Left lung (tissue), 10 donors: ENCODE results near the gene CAPN5. TPM values are rescaled to one million over a fixed set of nuclear protein-coding genes. Genes with fewer than 3 reads are reported as not detected.

Experiments used
- ATAC-seq: fragments of 200-7000 bp; cut with Tn5 transposase; one replicate; pipeline ENCODE4 v1.9.1; 2020; ENCODE audit warnings: moderate library complexity
- DNase-seq, 4 donors: peaks; one replicate each; pipeline ENCODE4 v3.0.0-alpha.2; 2013 to 2020
- H3K27ac ChIP-seq, 2 donors: fragments of 200-600 bp; sonication (generic) in 1 of 2; one replicate each; pipeline versions ENCODE4 v1.5.0 to v1.8.0; 2020 to 2021
- H3K27me3 ChIP-seq, 2 donors: fragments of 200-600 bp; sonication (generic) in 1 of 2; one replicate each; pipeline versions ENCODE4 v1.5.0 to v1.8.0; 2020 to 2021
- H3K36me3 ChIP-seq, 2 donors: fragments of 200-600 bp; sonication (generic) in 1 of 2; one replicate each; pipeline versions ENCODE4 v1.5.0 to v1.8.0; 2020 to 2021
- H3K4me1 ChIP-seq, 2 donors: fragments of 200-600 bp; one replicate each; pipeline ENCODE4 v1.8.0; 2021
- H3K4me3 ChIP-seq, 2 donors: fragments of 200-600 bp; sonication (generic) in 1 of 2; one replicate each; pipeline versions ENCODE4 v1.5.0 to v1.8.0; 2020 to 2021; ENCODE audit warnings: mild to moderate bottlenecking in 1 of 2
- H3K9me3 ChIP-seq, 2 donors: fragments of 200-600 bp; sonication (generic) in 1 of 2; one replicate each; pipeline versions ENCODE4 v1.5.0 to v1.8.0; 2020 to 2021
- CTCF ChIP-seq, 2 donors: fragments of 200-600 bp; sonication (generic) in 1 of 2; IDR thresholded peaks; one replicate each; pipeline versions ENCODE4 v1.5.0 to v1.8.0; 2021; ENCODE audit warnings: antibody characterized with exemption in 2 of 2
- intact Hi-C, 2 donors: fragments of 100-400 bp; cut with DNase I; formaldehyde crosslinking; loops; one replicate each; pipeline versions ENCODE4 v1.11.2 to v1.14.2; 2022
- polyA plus RNA-seq, 6 donors: library from polyadenylated mRNA; unstranded; fragments of 120-200 nt; gene quantifications; one replicate each; pipeline ENCODE4 v1.2.1, GENCODE V29; 2013; ENCODE audit not compliant: insufficient read length in 6 of 6
- total RNA-seq, 2 donors: library from RNA; stranded (reverse); fragmentation: NEBNext Ultra II Directional; extraction: Animal tissue kit (Norgen Biotek cat#: 25700); gene quantifications; one replicate each; pipeline ENCODE4 v1.2.1, GENCODE V29; 2021
- donor health status: DM: no; HTN: yes; CAD: no.
- donor health status: DM: no; HTN: no; CAD: no.

CAPN5 gene
- total and polyA plus RNA-seq, 8 donors: 11.7 to 32.9 (median 24.8) TPM

DNA sequence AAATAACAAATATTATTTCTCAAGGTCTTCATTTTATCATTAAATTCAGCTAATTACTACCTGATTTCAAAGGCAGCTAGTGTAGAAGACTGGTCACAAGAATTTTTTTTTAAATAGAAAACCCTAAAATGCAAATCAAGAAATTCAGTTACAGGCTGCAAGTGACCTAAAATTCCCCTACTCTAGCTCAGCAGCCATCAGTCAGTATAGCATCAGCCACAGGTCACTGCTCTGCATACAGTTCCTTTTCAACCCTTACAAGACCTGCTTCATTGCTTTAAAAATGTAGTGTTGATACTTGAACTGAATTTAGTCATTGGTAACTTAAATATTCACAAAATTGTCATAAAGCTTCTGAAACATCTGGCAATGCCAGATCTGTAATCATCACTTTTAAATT lies 42.0 kb upstream of the CAPN5 start:
- no peak for ATAC-seq
- Histone ChIP-seq H3K9me3 (no peaks in the 10 kb centered on the region), H3K36me3 (peaks cover 0 to 25% of the 10 kb centered on the region in 2 donors), H3K4me1 (peaks cover 0 to 9% of the 10 kb centered on the region in 2 donors), H3K27ac (no peak overlapping the region), H3K4me3 (no peak overlapping the region), H3K27me3 (no peaks in the 10 kb centered on the region)
- DNase-seq: no peak
- no peak for TF ChIP-seq CTCF (IDR thresholded peaks at IDR 0.05)
- intact Hi-C loops: no loop called here

DNA sequence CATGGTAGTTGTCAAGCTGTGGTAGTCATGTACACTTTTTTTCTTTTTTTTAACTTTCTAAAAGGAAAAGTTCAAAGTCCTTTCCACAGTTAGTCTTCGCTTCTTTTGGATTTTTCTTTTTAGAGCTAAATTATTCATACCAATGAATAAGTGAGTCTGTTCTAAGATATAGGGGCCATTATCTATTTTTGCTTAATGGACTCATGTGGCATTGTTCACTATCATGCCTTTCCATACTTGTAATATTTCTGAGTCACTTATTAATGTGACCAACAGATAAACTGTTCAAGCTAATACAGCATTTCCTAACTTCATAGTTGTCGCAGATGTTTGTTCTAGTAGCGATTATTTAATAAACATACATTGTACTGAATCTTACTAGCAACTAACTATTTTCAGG lies 40.5 kb upstream of the CAPN5 start:
- H3K4me1 ChIP-seq: peaks cover 0 to 3% of the 10 kb centered on the region in 2 donors

GRCh38 chr11:77026743-77027142 lies 40.0 kb upstream of the CAPN5 start:
- intact Hi-C loops: no loop called here
- Histone ChIP-seq H3K4me1 (peaks cover 0 to 3% of the 10 kb centered on the region in 2 donors), H3K27ac (no peak overlapping the region), H3K9me3 (no peaks in the 10 kb centered on the region), H3K36me3 (peaks cover 0 to 9% of the 10 kb centered on the region in 2 donors), H3K4me3 (no peak overlapping the region), H3K27me3 (peaks cover 0 to 18% of the 10 kb centered on the region in 2 donors)
- DNase-seq (no peak), ATAC-seq (peak; percentile 10)
- TF ChIP-seq CTCF (IDR thresholded peaks at IDR 0.05): no peak

More for the DNA sequence above, 40.5 kb upstream of the CAPN5 start:
- intact Hi-C loops: no loop called here
- Histone ChIP-seq H3K4me3 (no peak overlapping the region), H3K27ac (no peak overlapping the region), H3K9me3 (no peaks in the 10 kb centered on the region), H3K36me3 (peaks cover 0 to 11% of the 10 kb centered on the region in 2 donors), H3K27me3 (peaks cover 0 to 12% of the 10 kb centered on the region in 2 donors)
- ATAC-seq: no peak
- TF ChIP-seq CTCF (IDR thresholded peaks at IDR 0.05): no peak
- DNase-seq: no peak

DNA sequence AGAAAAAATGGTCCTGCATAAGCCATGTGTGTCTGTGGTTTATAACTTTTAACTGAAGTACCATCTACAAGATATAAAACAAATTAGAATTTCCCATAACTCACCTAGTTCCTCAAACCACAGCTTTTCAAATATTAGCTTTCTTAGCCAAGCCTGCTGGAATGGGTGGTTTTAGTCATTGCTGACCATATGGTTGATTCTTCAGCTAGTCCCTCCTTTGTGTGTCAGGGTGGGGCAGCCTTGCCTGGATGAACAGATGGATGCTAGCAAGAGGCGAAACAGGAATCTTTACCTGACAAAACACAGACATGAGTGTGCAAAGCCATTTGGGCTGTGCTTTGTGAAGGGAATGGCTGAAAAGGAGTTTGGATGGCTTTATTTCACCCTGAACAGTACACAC lies 39.5 kb upstream of the CAPN5 start:
- Histone ChIP-seq H3K27me3 (peaks cover 0 to 20% of the 10 kb centered on the region in 2 donors), H3K9me3 (no peaks in the 10 kb centered on the region), H3K4me3 (no peak overlapping the region), H3K36me3 (peaks cover 0 to 4% of the 10 kb centered on the region in 2 donors), H3K4me1 (peaks cover 0 to 3% of the 10 kb centered on the region in 2 donors), H3K27ac (no peak overlapping the region)
- ATAC-seq (peak; percentile 53), DNase-seq (no peak)
- intact Hi-C loops: no loop called here
- TF ChIP-seq CTCF (IDR thresholded peaks at IDR 0.05): no peak

DNA sequence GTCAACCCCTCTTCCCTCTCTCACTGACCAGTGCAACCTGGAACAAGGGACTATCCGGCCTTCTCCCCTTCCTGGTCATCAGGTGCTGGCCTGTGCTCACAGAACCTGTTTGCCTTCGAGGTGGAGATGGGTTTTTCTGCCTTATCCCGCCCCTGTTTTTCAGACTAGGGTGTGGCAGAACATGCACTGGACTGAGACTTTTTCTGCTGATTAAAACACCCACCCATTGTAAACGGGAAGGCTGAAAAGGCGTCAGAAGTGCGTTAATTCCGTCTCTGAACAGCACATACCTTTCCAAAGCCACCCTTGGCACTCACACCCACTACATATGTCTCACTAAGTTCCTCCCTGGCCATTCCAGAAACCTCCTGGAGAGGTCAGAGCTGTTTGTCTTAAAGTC lies 36.9 kb upstream of the CAPN5 start:
- no peak for TF ChIP-seq CTCF (IDR thresholded peaks at IDR 0.05)
- no peak overlapping the region for H3K4me3 ChIP-seq
- ATAC-seq (peak; percentile 63), DNase-seq (no peak)
- intact Hi-C loops: no loop called here
- H3K27ac ChIP-seq: no peak overlapping the region
- H3K27me3 ChIP-seq: peaks cover 0 to 20% of the 10 kb centered on the region in 2 donors
- no peaks in the 10 kb centered on the region for H3K36me3 ChIP-seq
- H3K9me3 ChIP-seq: no peaks in the 10 kb centered on the region
- H3K4me1 ChIP-seq: peaks cover 0 to 3% of the 10 kb centered on the region in 2 donors
